GM18526 (cell line): ENCODE results near the gene CEP68.

Experiments
- POLR2A ChIP-seq: IDR thresholded peaks from 3 replicates; pipeline ENCODE4 v1.6.1; 2011; ENCODE audit not compliant: insufficient read length; ENCODE audit errors: extremely low read depth

Gene CEP68

GRCh38 chr2:65081232-65081685 lies 25.0 kb downstream of the CEP68 start:
- TF ChIP-seq POLR2A = no peak

- no peak for TF ChIP-seq POLR2A
Observed at GRCh38 chr2:65085148-65085547, 28.9 kb downstream of the CEP68 start.

- no peak for TF ChIP-seq POLR2A
Observed at GRCh38 chr2:65092791-65093190, 36.6 kb downstream of the CEP68 start.

GRCh38 chr2:65093211-65093610 lies 37.0 kb downstream of the CEP68 start:
- no peak for TF ChIP-seq POLR2A

GRCh38 chr2:65096948-65097347 lies 40.7 kb downstream of the CEP68 start:
- no peak for TF ChIP-seq POLR2A

- TF ChIP-seq POLR2A = no peak
Observed at GRCh38 chr2:65097844-65098243, 41.6 kb downstream of the CEP68 start.

GRCh38 chr2:65098741-65099140 lies 42.5 kb downstream of the CEP68 start:
- no peak for TF ChIP-seq POLR2A

- no peak for TF ChIP-seq POLR2A
Observed at GRCh38 chr2:65101071-65101470, 44.9 kb downstream of the CEP68 start.

- TF ChIP-seq POLR2A = no peak
Observed at GRCh38 chr2:65103013-65103715, 46.9 kb downstream of the CEP68 start.

GRCh38 chr2:65107530-65107929 lies 51.3 kb downstream of the CEP68 start:
- TF ChIP-seq POLR2A = no peak

GRCh38 chr2:65108780-65109179 lies 52.6 kb downstream of the CEP68 start:
- TF ChIP-seq POLR2A = no peak

GRCh38 chr2:65112633-65113032 lies 56.4 kb downstream of the CEP68 start:
- no peak for TF ChIP-seq POLR2A

GRCh38 chr2:65113229-65113628 lies 57.0 kb downstream of the CEP68 start:
- TF ChIP-seq POLR2A = no peak

GRCh38 chr2:65113816-65114215 lies 57.6 kb downstream of the CEP68 start:
- TF ChIP-seq POLR2A = no peak

- TF ChIP-seq POLR2A = no peak
Observed at GRCh38 chr2:65114921-65115320, 58.7 kb downstream of the CEP68 start.

GRCh38 chr2:65116645-65117044 lies 60.4 kb downstream of the CEP68 start:
- no peak for TF ChIP-seq POLR2A
